K562 (cell line): ENCODE measurements around the gene SPHK1. TPM values are rescaled to one million over a fixed set of nuclear protein-coding genes. Genes with fewer than 3 reads are reported as not detected.

Source experiments
- ATAC-seq: fragments of 200-7000 bp; cut with Tn5 transposase; 3 replicates; pipeline ENCODE4 v1.9.1; 2020; ENCODE audit warnings: moderate library complexity
- BruUV-seq: library from RNA; stranded (reverse); fragments of 400-500 nt; replicated peaks from 2 replicates; lab custom pipeline; 2021; lab: Mats Ljungman, UMichigan
- CTCF ChIA-PET: fragments of 300-600 bp; formaldehyde crosslinking; extraction: SDS; loops from one replicate; lab custom pipeline; 2021; ENCODE audit warnings: low intra/inter-chr PET ratio; lab: Yijun Ruan, JAX
- POLR2A ChIA-PET: fragments of 300-600, 350-650 bp; sonication (Branson Sonifier 250); formaldehyde crosslinking; extraction: SDS; loops from one replicate; lab custom pipeline; 2021; ENCODE audit warnings: antibody characterized with exemption, inconsistent platforms; lab: Yijun Ruan, JAX
- DNase-seq, 4 experiments: peaks; one replicate each; pipeline versions ENCODE4 v3.0.0 to v3.0.0-alpha.2; 2011 to 2018; ENCODE audit warnings: low spot score in 3 of 4, mixed read lengths in 3 of 4; ENCODE audit errors: extremely low read depth in 1 of 4
- FAIRE-seq: peaks from 2 replicates; lab custom pipeline; 2011; peaks lifted over from hg19 to GRCh38; lab: Jason Lieb, UNC
- H2AFZ ChIP-seq: 2 replicates; pipeline ENCODE4 v1.6.0; 2011; ENCODE audit warnings: low read depth, low read length, control low read depth, inconsistent platforms
- H3K27ac ChIP-seq: fragments of 200-600 bp; 3 replicates; pipeline ENCODE4 v1.8.0; 2011; ENCODE audit warnings: low read depth, mild to moderate bottlenecking, control low read depth, inconsistent platforms, low read length, moderate library complexity, mixed read lengths; ENCODE audit errors: extremely low read depth
- H3K27me3 ChIP-seq, 2 experiments: fragments of 300-600 bp in 1 of 2; 2 replicates in 1 of 2; 3 replicates in 1 of 2; pipeline versions ENCODE4 v1.6.0 to v1.8.0; 2011; ENCODE audit warnings: inconsistent platforms in 2 of 2, low read length in 2 of 2, mild to moderate bottlenecking in 1 of 2, mixed read lengths in 1 of 2, moderate library complexity in 1 of 2; ENCODE audit not compliant: control insufficient read depth in 2 of 2, insufficient read depth in 2 of 2
- H3K36me3 ChIP-seq: fragments of 300-600 bp; 3 replicates; pipeline ENCODE4 v1.8.0; 2011; ENCODE audit warnings: mild to moderate bottlenecking, low read length, inconsistent platforms; ENCODE audit not compliant: control insufficient read depth, insufficient read depth
- H3K4me1 ChIP-seq, 2 experiments: fragments of 200-600 bp in 1 of 2; replicated peaks in 1 of 2; 2 replicates in 1 of 2; 3 replicates in 1 of 2; pipeline versions ENCODE4 v1.5.1 to v1.8.0; 2011; ENCODE audit warnings: inconsistent platforms in 2 of 2, low read length in 2 of 2, mild to moderate bottlenecking in 1 of 2, mixed read lengths in 1 of 2, moderate library complexity in 1 of 2; ENCODE audit not compliant: control insufficient read depth in 2 of 2, insufficient read depth in 2 of 2
- H3K4me2 ChIP-seq: 2 replicates; pipeline ENCODE4 v1.6.1; 2011; ENCODE audit warnings: low read length, control low read depth, inconsistent platforms, mixed read lengths; ENCODE audit not compliant: insufficient read depth
- H3K4me3 ChIP-seq: fragments of 200-600 bp; sonication (generic), shearing (Covaris generic); 2 replicates; pipeline ENCODE4 v1.5.1; 2016; ENCODE audit warnings: control low read depth, inconsistent platforms
- H3K79me2 ChIP-seq: fragments of 200-600 bp; 3 replicates; pipeline ENCODE4 v1.8.0; 2011; ENCODE audit warnings: low read length, inconsistent platforms; ENCODE audit not compliant: control insufficient read depth, insufficient read depth
- H3K9ac ChIP-seq, 2 experiments: 2 replicates each; pipeline versions ENCODE4 v1.6.0 to v1.6.1; 2011; ENCODE audit warnings: low read depth in 2 of 2, low read length in 2 of 2, control low read depth in 1 of 2, inconsistent platforms in 1 of 2, mild to moderate bottlenecking in 1 of 2, mixed read lengths in 1 of 2; ENCODE audit not compliant: insufficient read depth in 1 of 2
- H3K9me1 ChIP-seq: one replicate; pipeline ENCODE4 v1.6.0; 2011; ENCODE audit warnings: inconsistent platforms, mild to moderate bottlenecking, low read length, moderate library complexity; ENCODE audit not compliant: control insufficient read depth, insufficient read depth
- H3K9me3 ChIP-seq: replicated peaks from 2 replicates; pipeline ENCODE4 v1.5.1; 2011; ENCODE audit warnings: low read depth, low read length, inconsistent platforms; ENCODE audit not compliant: control insufficient read depth, insufficient read depth
- H4K20me1 ChIP-seq: replicated peaks from 2 replicates; pipeline ENCODE4 v1.6.1; 2011; ENCODE audit warnings: low read length, inconsistent platforms, mixed read lengths; ENCODE audit not compliant: control insufficient read depth, insufficient read depth
- CHCHD3 ChIP-seq: fragments of 250-450 bp; sonication (Bioruptor Pico); IDR thresholded peaks from 2 replicates; pipeline ENCODE4 v2.1.2; 2022; ENCODE audit warnings: mild to moderate bottlenecking
- DIDO1 ChIP-seq: fragments of 450-650 bp; IDR thresholded peaks from 2 replicates; pipeline ENCODE4 v1.6.1; 2016; ENCODE audit warnings: low read depth, missing biosample characterization, missing genetic modification characterization
- GABPB2 ChIP-seq: fragments of 250-450 bp; sonication (Bioruptor Pico); conservative IDR thresholded peaks from 2 replicates; pipeline ENCODE4 v1.5.1; 2021; ENCODE audit warnings: mild to moderate bottlenecking
- PHB2 ChIP-seq: fragments of 450-650 bp; IDR thresholded peaks from 2 replicates; pipeline ENCODE4 v1.6.1; 2017; ENCODE audit warnings: low read depth
- STAG1 ChIP-seq: sonication (generic); formaldehyde crosslinking; IDR thresholded peaks from 2 replicates; pipeline ENCODE4 v1.5.0; 2020; ENCODE audit warnings: missing genetic modification reagents, borderline replicate concordance
- TBL1XR1 ChIP-seq, 2 experiments: IDR thresholded peaks; 2 replicates each; pipeline ENCODE4 v1.6.1; 2012; ENCODE audit warnings: improper control_type of control experiment in 2 of 2, low read length in 2 of 2, mild to moderate bottlenecking in 1 of 2
- WGBS: fragments of 100-300 bp; shearing (Covaris generic); methylation state at CpG from one replicate; pipeline ENCODE4 v1.1.6; 2016; ENCODE audit warnings: low coverage, mixed read lengths; ENCODE audit not compliant: insufficient coverage; ENCODE audit errors: missing lambda C conversion rate; 5-methylcytosine and 5-hydroxymethylcytosine counted together
- in situ Hi-C: fragments of 300-500 bp; cut with MboI; formaldehyde crosslinking; loops from 4 replicates; pipeline ENCODE4 v1.15.0; 2018; ENCODE audit warnings: inconsistent platforms, mixed read lengths
- intact Hi-C: fragments of 100-400 bp; cut with micrococcal nuclease; formaldehyde crosslinking; loops from 2 replicates; pipeline ENCODE4 v1.14.2; 2022
- polyA plus RNA-seq, 8 experiments: library from polyadenylated mRNA; depleted of rRNA in 4 of 8; stranded (reverse) in 5 of 8; unstranded in 3 of 8; fragments of >200 nt; fragmentation: Nextera tagmentation in 2 of 8; fragmentation: Illumina TruSeq in 1 of 8; extraction: Ambion mirVana in 2 of 8; extraction: Trizol in 1 of 8; gene quantifications; 2 replicates each; pipeline versions ENCODE4 v1.2.1 to v1.2.3, GENCODE V29; 2011 to 2014; ENCODE audit warnings: inconsistent platforms in 1 of 8, missing spikeins in 1 of 8
- total RNA-seq, 7 experiments: library from RNA; depleted of rRNA in 6 of 7; stranded (reverse); fragments of >200 nt in 6 of 7; fragmentation: Illumina TruSeq in 2 of 7; extraction: Trizol in 2 of 7; gene quantifications; 2 replicates each; pipeline versions ENCODE4 v1.2.1 to v1.2.3, GENCODE V29; 2011 to 2021; ENCODE audit warnings: low replicate concordance in 1 of 7
- TF ChIP-seq, protein P1 (sequence below), 2 experiments: fragments of 450-650 bp; IDR thresholded peaks; 2 replicates each; pipeline ENCODE4 v1.6.1; 2018; ENCODE audit warnings: mild to moderate bottlenecking in 2 of 2, low read depth in 1 of 2; ENCODE audit not compliant: partially characterized antibody in 2 of 2
- TF ChIP-seq, protein P2 (sequence below): sonication (generic); formaldehyde crosslinking; IDR thresholded peaks from 2 replicates; pipeline ENCODE4 v1.9.0; 2022; ENCODE audit warnings: mild to moderate bottlenecking, missing genetic modification reagents
- TF ChIP-seq, protein P3 (sequence below): fragments of 450-650 bp; IDR thresholded peaks from 2 replicates; pipeline ENCODE4 v1.6.1; 2016; ENCODE audit warnings: antibody characterized with exemption
- TF ChIP-seq, protein P4 (sequence below): sonication (generic); formaldehyde crosslinking; IDR thresholded peaks from 2 replicates; pipeline ENCODE4 v1.8.0; 2022; ENCODE audit warnings: mild to moderate bottlenecking, missing genetic modification reagents, borderline replicate concordance

Gene SPHK1
- total and polyA plus RNA-seq, 9 of the 15 experiments (the other 6 are each of a cell fraction or from before 2014, with no cell fraction given): 0.21 to 60.3 (median 14.5) TPM

DNA sequence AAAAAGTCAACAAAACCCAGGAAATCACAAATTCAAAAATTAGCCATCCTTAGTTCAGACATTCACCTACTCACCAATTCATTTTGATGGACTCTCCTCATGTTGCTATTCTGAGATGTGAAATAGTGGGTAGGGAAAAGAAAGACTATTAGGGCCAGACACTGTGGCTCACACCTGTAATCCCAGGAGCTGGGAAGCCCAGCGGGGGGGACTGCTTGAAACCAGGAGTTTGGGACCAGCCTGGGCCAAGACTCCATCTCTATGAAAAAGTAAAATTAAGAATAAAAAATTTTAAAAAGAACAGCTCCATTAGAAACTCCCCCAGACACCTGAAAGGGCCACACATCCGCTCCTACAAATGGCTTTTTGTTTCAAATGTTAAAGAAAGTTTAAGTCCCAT lies 47.1 kb downstream of the SPHK1 start:
- no peaks in the 10 kb centered on the region for H3K27me3 ChIP-seq
- FAIRE-seq (no peak), ATAC-seq (no peak), DNase-seq (no peak)
- no peak overlapping the region for H3K4me2 ChIP-seq
- peaks cover 54% of the 10 kb centered on the region for H3K79me2 ChIP-seq
- no peak overlapping the region for H3K27ac ChIP-seq
- no peak overlapping the region for H2AFZ ChIP-seq
- H3K9me3 ChIP-seq: no peaks in the 10 kb centered on the region
- no peaks in the 10 kb centered on the region; a peak in 2 of 5 replicates for H3K4me1 ChIP-seq
- in situ Hi-C loops: no loop called here
- ChIA-PET POLR2A (interaction anchor here (1.5 kb wide), 1 partner anchor 17 kb away, joined by 4 read pairs; no protein-coding TSS in a partner anchor), CTCF (no interaction called here)
- H4K20me1 ChIP-seq: peaks cover 16% of the 10 kb centered on the region; the same call in 1 of the 2 replicates
- H3K9me1 ChIP-seq: no peaks in the 10 kb centered on the region
- intact Hi-C loops: no loop called here
- H3K4me3 ChIP-seq: no peak overlapping the region
- peaks cover 4% of the 10 kb centered on the region; the same call in 1 of the 3 replicates for H3K36me3 ChIP-seq
- no TSS peak for BruUV-seq
- 66% methylated on average over 2 of the region's 2 CpGs for WGBS
- no peak overlapping the region for H3K9ac ChIP-seq
- TF ChIP-seq PHB2 (no peak), DIDO1 (tag) (no peak), CHCHD3 (CRISPR knock-in tag) (no peak), TBL1XR1 (IDR thresholded peaks at IDR 0.05; ENCODE audit: low read length in 2 of 2) (no peak), STAG1 (CRISPR knock-in tag) (no peak), GABPB2 (CRISPR knock-in tag) (no peak)
- TF ChIP-seq, protein P1, sequence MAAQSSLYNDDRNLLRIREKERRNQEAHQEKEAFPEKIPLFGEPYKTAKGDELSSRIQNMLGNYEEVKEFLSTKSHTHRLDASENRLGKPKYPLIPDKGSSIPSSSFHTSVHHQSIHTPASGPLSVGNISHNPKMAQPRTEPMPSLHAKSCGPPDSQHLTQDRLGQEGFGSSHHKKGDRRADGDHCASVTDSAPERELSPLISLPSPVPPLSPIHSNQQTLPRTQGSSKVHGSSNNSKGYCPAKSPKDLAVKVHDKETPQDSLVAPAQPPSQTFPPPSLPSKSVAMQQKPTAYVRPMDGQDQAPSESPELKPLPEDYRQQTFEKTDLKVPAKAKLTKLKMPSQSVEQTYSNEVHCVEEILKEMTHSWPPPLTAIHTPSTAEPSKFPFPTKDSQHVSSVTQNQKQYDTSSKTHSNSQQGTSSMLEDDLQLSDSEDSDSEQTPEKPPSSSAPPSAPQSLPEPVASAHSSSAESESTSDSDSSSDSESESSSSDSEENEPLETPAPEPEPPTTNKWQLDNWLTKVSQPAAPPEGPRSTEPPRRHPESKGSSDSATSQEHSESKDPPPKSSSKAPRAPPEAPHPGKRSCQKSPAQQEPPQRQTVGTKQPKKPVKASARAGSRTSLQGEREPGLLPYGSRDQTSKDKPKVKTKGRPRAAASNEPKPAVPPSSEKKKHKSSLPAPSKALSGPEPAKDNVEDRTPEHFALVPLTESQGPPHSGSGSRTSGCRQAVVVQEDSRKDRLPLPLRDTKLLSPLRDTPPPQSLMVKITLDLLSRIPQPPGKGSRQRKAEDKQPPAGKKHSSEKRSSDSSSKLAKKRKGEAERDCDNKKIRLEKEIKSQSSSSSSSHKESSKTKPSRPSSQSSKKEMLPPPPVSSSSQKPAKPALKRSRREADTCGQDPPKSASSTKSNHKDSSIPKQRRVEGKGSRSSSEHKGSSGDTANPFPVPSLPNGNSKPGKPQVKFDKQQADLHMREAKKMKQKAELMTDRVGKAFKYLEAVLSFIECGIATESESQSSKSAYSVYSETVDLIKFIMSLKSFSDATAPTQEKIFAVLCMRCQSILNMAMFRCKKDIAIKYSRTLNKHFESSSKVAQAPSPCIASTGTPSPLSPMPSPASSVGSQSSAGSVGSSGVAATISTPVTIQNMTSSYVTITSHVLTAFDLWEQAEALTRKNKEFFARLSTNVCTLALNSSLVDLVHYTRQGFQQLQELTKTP (IDR thresholded peaks at IDR 0.05; ENCODE audit: low read depth in 1 of 2, partially characterized antibody in 2 of 2): no peak
- TF ChIP-seq, protein P2, sequence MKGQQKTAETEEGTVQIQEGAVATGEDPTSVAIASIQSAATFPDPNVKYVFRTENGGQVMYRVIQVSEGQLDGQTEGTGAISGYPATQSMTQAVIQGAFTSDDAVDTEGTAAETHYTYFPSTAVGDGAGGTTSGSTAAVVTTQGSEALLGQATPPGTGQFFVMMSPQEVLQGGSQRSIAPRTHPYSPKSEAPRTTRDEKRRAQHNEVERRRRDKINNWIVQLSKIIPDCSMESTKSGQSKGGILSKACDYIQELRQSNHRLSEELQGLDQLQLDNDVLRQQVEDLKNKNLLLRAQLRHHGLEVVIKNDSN (CRISPR knock-in tag): no peak
- TF ChIP-seq, protein P3, sequence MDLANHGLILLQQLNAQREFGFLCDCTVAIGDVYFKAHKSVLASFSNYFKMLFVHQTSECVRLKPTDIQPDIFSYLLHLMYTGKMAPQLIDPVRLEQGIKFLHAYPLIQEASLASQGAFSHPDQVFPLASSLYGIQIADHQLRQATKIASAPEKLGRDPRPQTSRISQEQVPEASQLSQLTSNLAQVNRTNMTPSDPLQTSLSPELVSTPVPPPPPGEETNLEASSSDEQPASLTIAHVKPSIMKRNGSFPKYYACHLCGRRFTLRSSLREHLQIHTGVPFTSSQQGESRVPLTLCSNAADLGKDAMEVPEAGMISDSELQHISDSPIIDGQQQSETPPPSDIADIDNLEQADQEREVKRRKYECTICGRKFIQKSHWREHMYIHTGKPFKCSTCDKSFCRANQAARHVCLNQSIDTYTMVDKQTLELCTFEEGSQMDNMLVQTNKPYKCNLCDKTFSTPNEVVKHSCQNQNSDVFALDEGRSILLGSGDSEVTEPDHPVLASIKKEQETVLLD: no peak
- TF ChIP-seq, protein P4, sequence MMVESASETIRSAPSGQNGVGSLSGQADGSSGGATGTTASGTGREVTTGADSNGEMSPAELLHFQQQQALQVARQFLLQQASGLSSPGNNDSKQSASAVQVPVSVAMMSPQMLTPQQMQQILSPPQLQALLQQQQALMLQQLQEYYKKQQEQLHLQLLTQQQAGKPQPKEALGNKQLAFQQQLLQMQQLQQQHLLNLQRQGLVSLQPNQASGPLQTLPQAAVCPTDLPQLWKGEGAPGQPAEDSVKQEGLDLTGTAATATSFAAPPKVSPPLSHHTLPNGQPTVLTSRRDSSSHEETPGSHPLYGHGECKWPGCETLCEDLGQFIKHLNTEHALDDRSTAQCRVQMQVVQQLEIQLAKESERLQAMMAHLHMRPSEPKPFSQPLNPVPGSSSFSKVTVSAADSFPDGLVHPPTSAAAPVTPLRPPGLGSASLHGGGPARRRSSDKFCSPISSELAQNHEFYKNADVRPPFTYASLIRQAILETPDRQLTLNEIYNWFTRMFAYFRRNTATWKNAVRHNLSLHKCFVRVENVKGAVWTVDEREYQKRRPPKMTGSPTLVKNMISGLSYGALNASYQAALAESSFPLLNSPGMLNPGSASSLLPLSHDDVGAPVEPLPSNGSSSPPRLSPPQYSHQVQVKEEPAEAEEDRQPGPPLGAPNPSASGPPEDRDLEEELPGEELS: no peak
